MM.1S (cell line): Measurements from ENCODE around the gene HS1BP3.

Experiments used
- DNase-seq: peaks from one replicate; pipeline ENCODE4 v3.0.0-alpha.2; 2015
- H2AFZ ChIP-seq: fragments of 300-600 bp; sonication (generic); 2 replicates; pipeline ENCODE4 v1.6.0; 2016; ENCODE audit warnings: antibody characterized with exemption, low read length
- H3F3A ChIP-seq: fragments of 300-600 bp; sonication (generic); 2 replicates; pipeline ENCODE4 v1.6.1; 2016; ENCODE audit warnings: mild to moderate bottlenecking, antibody characterized with exemption, low read length, moderate library complexity, mixed read lengths; ENCODE audit not compliant: insufficient read depth
- H3K27ac ChIP-seq: fragments of 300-600 bp; sonication (generic); 2 replicates; pipeline ENCODE4 v1.5.1; 2016; ENCODE audit warnings: mild to moderate bottlenecking, low read length
- H3K27me3 ChIP-seq: fragments of 300-600 bp; sonication (generic); replicated peaks from 2 replicates; pipeline ENCODE4 v1.6.0; 2016; ENCODE audit warnings: low read length; ENCODE audit not compliant: insufficient read depth
- H3K36me3 ChIP-seq: fragments of 300-600 bp; sonication (generic); replicated peaks from 2 replicates; pipeline ENCODE4 v1.6.1; 2016; ENCODE audit warnings: mild to moderate bottlenecking, low read length, mixed read lengths; ENCODE audit not compliant: insufficient read depth
- H3K4me1 ChIP-seq: fragments of 300-600 bp; sonication (generic); 2 replicates; pipeline ENCODE4 v1.6.1; 2016; ENCODE audit warnings: low read length, mixed read lengths
- H3K4me2 ChIP-seq: fragments of 300-600 bp; sonication (generic); 2 replicates; pipeline ENCODE4 v1.6.0; 2016; ENCODE audit warnings: low read depth, low read length
- H3K4me3 ChIP-seq: fragments of 300-600 bp; sonication (generic); 2 replicates; pipeline ENCODE4 v1.5.1; 2016; ENCODE audit warnings: low read length, mixed read lengths
- H3K79me2 ChIP-seq: fragments of 300-600 bp; sonication (generic); 2 replicates; pipeline ENCODE4 v1.6.1; 2016; ENCODE audit warnings: mixed run types, low read length, mixed read lengths
- H3K9ac ChIP-seq: fragments of 300-600 bp; sonication (generic); 2 replicates; pipeline ENCODE4 v1.6.1; 2016; ENCODE audit warnings: low read length, mixed read lengths
- H3K9me2 ChIP-seq: fragments of 300-600 bp; sonication (generic); replicated peaks from 2 replicates; pipeline ENCODE4 v1.6.1; 2016; ENCODE audit warnings: mild to moderate bottlenecking, low read length, mixed read lengths; ENCODE audit not compliant: insufficient read depth
- H3K9me3 ChIP-seq: fragments of 300-600 bp; sonication (generic); replicated peaks from 2 replicates; pipeline ENCODE4 v1.6.1; 2016; ENCODE audit warnings: mild to moderate bottlenecking, low read length, mixed read lengths; ENCODE audit not compliant: insufficient read depth
- H4K20me1 ChIP-seq: fragments of 300-600 bp; sonication (generic); 2 replicates; pipeline ENCODE4 v1.6.1; 2016; ENCODE audit warnings: mild to moderate bottlenecking, low read length, moderate library complexity, mixed read lengths; ENCODE audit not compliant: insufficient read depth
- CTCF ChIP-seq: fragments of 300-600 bp; sonication (generic); IDR thresholded peaks from 2 replicates; pipeline ENCODE4 v1.5.1; 2016; ENCODE audit warnings: antibody characterized with exemption, low read length, mixed read lengths
- EZH2 ChIP-seq: fragments of 300-600 bp; sonication (generic); optimal IDR thresholded peaks from 2 replicates; pipeline ENCODE3; 2017; ENCODE audit warnings: low read depth, mild to moderate bottlenecking, antibody characterized with exemption, low read length, mixed read lengths
- EZH2phosphoT487 ChIP-seq: fragments of 300-600 bp; sonication (generic); IDR thresholded peaks from 2 replicates; pipeline ENCODE4 v1.6.1; 2018; ENCODE audit warnings: antibody characterized with exemption, low read length

Gene HS1BP3

GRCh38 chr2:20600756-20601325 is 50.1 kb downstream of the HS1BP3 start:
- H2AFZ ChIP-seq, result no peak overlapping the region
- no peak for DNase-seq
- peaks cover 11% of the 10 kb centered on the region for H3F3A ChIP-seq
- no peak overlapping the region for H3K4me2 ChIP-seq
- H3K36me3 ChIP-seq, result no peaks in the 10 kb centered on the region
- no peaks in the 10 kb centered on the region for H3K27me3 ChIP-seq
- no peak overlapping the region for H3K27ac ChIP-seq
- H3K4me3 ChIP-seq, result no peak overlapping the region
- no peak for TF ChIP-seq EZH2phosphoT487
- TF ChIP-seq CTCF, result peak; percentile 28; the same call in 1 of the 2 replicates
- TF ChIP-seq EZH2, result no peak
- no peaks in the 10 kb centered on the region for H3K79me2 ChIP-seq
- no peak overlapping the region for H3K9ac ChIP-seq
- no peaks in the 10 kb centered on the region for H4K20me1 ChIP-seq
- peaks cover 17% of the 10 kb centered on the region for H3K4me1 ChIP-seq
- no peaks in the 10 kb centered on the region for H3K9me2 ChIP-seq
- H3K9me3 ChIP-seq, result no peaks in the 10 kb centered on the region

- Histone ChIP-seq H2AFZ (no peak overlapping the region), H3K4me3 (no peak overlapping the region), H3K27me3 (no peaks in the 10 kb centered on the region), H3K4me1 (peaks cover 26% of the 10 kb centered on the region), H3K79me2 (no peaks in the 10 kb centered on the region), H3K9me3 (no peaks in the 10 kb centered on the region), H3K36me3 (no peaks in the 10 kb centered on the region), H4K20me1 (no peaks in the 10 kb centered on the region), H3K27ac (no peak overlapping the region), H3K9me2 (no peaks in the 10 kb centered on the region), H3K4me2 (no peak overlapping the region), H3F3A (peaks cover 20% of the 10 kb centered on the region), H3K9ac (no peak overlapping the region)
- TF ChIP-seq CTCF (no peak), EZH2phosphoT487 (no peak), EZH2 (no peak)
- no peak for DNase-seq
Measured at GRCh38 chr2:20599861-20600461, 50.9 kb downstream of the HS1BP3 start.

- no peak for DNase-seq
- H3K4me1 ChIP-seq, result peaks cover 34% of the 10 kb centered on the region
- H2AFZ ChIP-seq, result no peak overlapping the region
- H3K79me2 ChIP-seq, result no peaks in the 10 kb centered on the region
- no peaks in the 10 kb centered on the region for H3K9me2 ChIP-seq
- no peak overlapping the region for H3K9ac ChIP-seq
- TF ChIP-seq EZH2phosphoT487 (no peak), EZH2 (no peak), CTCF (no peak)
- H3K27ac ChIP-seq, result no peak overlapping the region
- H3K9me3 ChIP-seq, result no peaks in the 10 kb centered on the region
- no peaks in the 10 kb centered on the region for H3K27me3 ChIP-seq
- no peaks in the 10 kb centered on the region for H4K20me1 ChIP-seq
- H3K36me3 ChIP-seq, result no peaks in the 10 kb centered on the region
- H3F3A ChIP-seq, result peaks cover 25% of the 10 kb centered on the region
- no peak overlapping the region for H3K4me3 ChIP-seq
- H3K4me2 ChIP-seq, result no peak overlapping the region
Measured at GRCh38 chr2:20599001-20599600, 51.8 kb downstream of the HS1BP3 start.
